GM21390 (cell line): ENCODE measurements around the gene AK1.
"Not testable (repeated sequence)": the region's sequence is repeated elsewhere in the genome, so short reads cannot be mapped to it uniquely, and the experiment has no call there.

Source experiments
- ATAC-seq: cut with Tn5 transposase; IDR thresholded peaks from one replicate; pipeline ENCODE4 v1.9.1; 2021; ENCODE audit not compliant: unreplicated experiment

Gene AK1

GRCh38 chr9:127848756-127849504, 28.5 kb downstream of the AK1 start:
- ATAC-seq, result no peak

- ATAC-seq, result no peak
Observed at GRCh38 chr9:127847833-127848755, 29.4 kb downstream of the AK1 start.

GRCh38 chr9:127847178-127847510, 30.3 kb downstream of the AK1 start:
- ATAC-seq, result no peak

GRCh38 chr9:127846443-127847177, 30.9 kb downstream of the AK1 start:
- no peak for ATAC-seq

GRCh38 chr9:127845619-127846018, 31.9 kb downstream of the AK1 start:
- not testable (repeated sequence) for ATAC-seq

- ATAC-seq, result no peak
Observed at GRCh38 chr9:127844821-127845359, 32.6 kb downstream of the AK1 start.

GRCh38 chr9:127841087-127841835, 36.2 kb downstream of the AK1 start:
- no peak for ATAC-seq

GRCh38 chr9:127838375-127839078, 38.9 kb downstream of the AK1 start:
- no peak for ATAC-seq

- no peak for ATAC-seq
Observed at GRCh38 chr9:127837346-127837745, 40.1 kb downstream of the AK1 start.

- not testable (repeated sequence) for ATAC-seq
Observed at GRCh38 chr9:127836561-127836960, 40.9 kb downstream of the AK1 start.

GRCh38 chr9:127835991-127836516, 41.4 kb downstream of the AK1 start:
- no peak for ATAC-seq

- ATAC-seq, result no peak
Observed at GRCh38 chr9:127833555-127833954, 43.9 kb downstream of the AK1 start.

- no peak for ATAC-seq
Observed at GRCh38 chr9:127832248-127832647, 45.2 kb downstream of the AK1 start.

GRCh38 chr9:127829205-127829906, 48.1 kb downstream of the AK1 start:
- ATAC-seq, result no peak

GRCh38 chr9:127828262-127829031, 49.0 kb downstream of the AK1 start:
- ATAC-seq, result no peak

- no peak for ATAC-seq
Observed at GRCh38 chr9:127826253-127826913, 51.1 kb downstream of the AK1 start.

- no peak for ATAC-seq
Observed at GRCh38 chr9:127825319-127826051, 52.0 kb downstream of the AK1 start.
